ENCODE data around the gene SMARCC2. TPM values are rescaled to one million over a fixed set of nuclear protein-coding genes. Genes with fewer than 3 reads are reported as not detected.

The SMARCC2 gene
- total and polyA plus RNA-seq, 8 donors: 84.3 to 139 (median 118) TPM

GRCh38 chr12:56165369-56165768 lies 23.9 kb downstream of the SMARCC2 start:
- H3K36me3 ChIP-seq: peaks cover 0 to 98% of the 10 kb centered on the region in 2 donors
- intact Hi-C loops (cut with DNase I): no loop called here
- DNase-seq: no peak

GRCh38 chr12:56164345-56164729 lies 24.9 kb downstream of the SMARCC2 start:
- Histone ChIP-seq H3K9me3 (no peaks in the 10 kb centered on the region), H3K4me1 (peaks cover 16 to 38% of the 10 kb centered on the region in 2 donors), H3K4me3 (no peak overlapping the region), H3K36me3 (peaks cover 0 to 98% of the 10 kb centered on the region in 2 donors), H3K27ac (peak overlapping the region in 1 of 2 donors; percentile 33), H3K27me3 (no peaks in the 10 kb centered on the region)
- intact Hi-C loops (cut with DNase I): no loop called here
- ATAC-seq: no peak
- no peak for DNase-seq
- TF ChIP-seq CTCF (IDR thresholded peaks at IDR 0.05): no peak

More at GRCh38 chr12:56165369-56165768, 23.9 kb downstream of the SMARCC2 start:
- Histone ChIP-seq H3K27me3 (no peaks in the 10 kb centered on the region), H3K27ac (no peak overlapping the region), H3K4me3 (no peak overlapping the region), H3K4me1 (peaks cover 7 to 28% of the 10 kb centered on the region in 2 donors), H3K9me3 (no peaks in the 10 kb centered on the region)
- ATAC-seq: no peak
- no peak for TF ChIP-seq CTCF (IDR thresholded peaks at IDR 0.05)

- no peak for DNase-seq
- Histone ChIP-seq H3K9me3 (no peaks in the 10 kb centered on the region), H3K4me1 (peaks cover 16 to 40% of the 10 kb centered on the region in 2 donors), H3K36me3 (peaks cover 0 to 92% of the 10 kb centered on the region in 2 donors), H3K27ac (peak overlapping the region in 1 of 2 donors; percentile 33), H3K27me3 (no peaks in the 10 kb centered on the region), H3K4me3 (no peak overlapping the region)
- intact Hi-C loops (cut with DNase I): no loop called here
- no peak for ATAC-seq
- TF ChIP-seq CTCF (IDR thresholded peaks at IDR 0.05): no peak
Observed at GRCh38 chr12:56163533-56164344, 25.5 kb downstream of the SMARCC2 start.

- Histone ChIP-seq H3K27ac (no peak overlapping the region), H3K4me3 (no peak overlapping the region), H3K27me3 (no peaks in the 10 kb centered on the region), H3K4me1 (peaks cover 16 to 40% of the 10 kb centered on the region in 2 donors), H3K9me3 (no peaks in the 10 kb centered on the region), H3K36me3 (peaks cover 0 to 83% of the 10 kb centered on the region in 2 donors)
- ATAC-seq (no peak), DNase-seq (no peak)
- TF ChIP-seq CTCF (IDR thresholded peaks at IDR 0.05): no peak
- intact Hi-C loops (cut with DNase I): no loop called here
Observed at GRCh38 chr12:56162468-56163290, 26.6 kb downstream of the SMARCC2 start.
